Activated CD4-positive, alpha-beta T cell treated with anti-CD3 and anti-CD28 coated beads for 48 hours (primary cell): Measurements from ENCODE around the gene IL9R.
"Not testable (repeated sequence)": the region's sequence is repeated elsewhere in the genome, so short reads cannot be mapped to it uniquely, and the experiment has no call there.

Experiments
- DNase-seq: peaks from one replicate; pipeline ENCODE4 v3.0.0-alpha.2; 2020

Gene IL9R

GRCh38 chrX:155997436-155997835 lies at the start of gene IL9R:
Gene IL9R (plus strand): TSS chrX:155997696. CDS start chrX:155997760, 64 bp downstream.
- peak; percentile 65 for DNase-seq

GRCh38 chrX:155949098-155949497 lies 48.4 kb upstream of the IL9R start:
- DNase-seq, result no peak

DNA sequence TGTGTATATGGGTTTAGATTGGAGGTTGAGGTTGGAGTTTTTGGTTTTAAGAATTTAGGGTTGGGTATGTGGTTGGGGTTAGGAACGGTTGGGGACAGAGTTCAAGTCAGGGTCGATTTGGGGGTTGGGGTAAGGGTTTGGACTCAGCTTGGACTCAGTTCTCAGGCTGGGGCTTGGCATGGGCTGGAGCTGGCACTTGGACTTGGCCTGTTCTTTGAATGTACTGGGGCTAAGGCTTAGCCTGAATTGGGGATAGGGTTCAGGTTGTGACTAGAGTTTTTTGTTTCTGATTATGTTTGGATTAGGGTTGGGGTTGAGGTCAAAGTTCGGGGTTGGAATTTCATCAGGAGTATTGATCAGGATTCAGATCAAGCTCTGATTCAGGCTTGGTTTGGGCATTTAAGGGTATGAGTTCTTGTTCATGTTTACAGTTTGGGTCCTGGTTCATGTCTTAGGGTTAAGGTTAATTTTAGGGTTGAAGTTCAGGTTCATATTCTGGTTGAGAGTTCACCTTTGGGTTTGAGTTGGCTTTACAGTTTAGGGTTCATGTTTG lies 46.2 kb upstream of the IL9R start:
- no peak for DNase-seq

DNA sequence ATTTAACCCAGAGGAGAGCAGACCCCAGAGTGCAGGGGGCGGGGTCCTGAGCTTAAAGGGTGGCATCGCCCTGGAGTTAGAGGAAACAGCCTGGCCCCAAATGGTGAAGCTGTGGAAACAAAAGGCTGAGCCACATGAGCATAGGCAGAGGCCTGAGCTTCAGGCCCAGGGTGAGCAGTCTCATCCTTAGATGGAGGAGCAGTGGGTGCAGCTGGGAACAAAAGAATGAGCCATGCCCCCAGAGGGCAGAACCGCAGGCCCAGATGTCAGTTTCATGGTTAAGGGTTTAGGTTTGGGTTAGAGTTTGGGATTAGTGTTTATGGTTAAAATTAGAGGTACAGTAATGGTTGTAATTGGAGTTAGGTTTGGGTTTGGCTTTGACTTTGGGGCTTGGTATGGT lies 44.4 kb upstream of the IL9R start:
- no peak for DNase-seq

DNA sequence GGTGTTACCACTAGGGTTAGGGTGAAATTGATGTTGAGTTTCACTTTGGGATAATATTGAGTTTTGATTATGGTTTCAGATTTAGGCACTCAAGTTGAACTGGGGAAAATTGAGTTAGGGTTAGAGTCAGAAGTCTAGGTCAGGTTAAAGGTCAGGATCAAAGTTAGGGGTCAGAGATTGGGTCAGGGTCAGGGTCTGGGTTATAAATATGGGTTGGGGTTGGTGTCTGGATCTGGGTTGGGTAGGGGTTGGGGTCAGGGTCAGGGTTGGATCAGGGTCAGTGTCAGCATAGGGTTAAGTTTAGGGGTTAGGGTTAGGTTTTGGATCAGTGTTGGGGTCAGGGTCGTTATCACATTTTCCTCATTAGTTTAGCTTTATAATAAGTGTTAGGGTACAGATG lies 42.7 kb upstream of the IL9R start:
- DNase-seq, result no peak

DNA sequence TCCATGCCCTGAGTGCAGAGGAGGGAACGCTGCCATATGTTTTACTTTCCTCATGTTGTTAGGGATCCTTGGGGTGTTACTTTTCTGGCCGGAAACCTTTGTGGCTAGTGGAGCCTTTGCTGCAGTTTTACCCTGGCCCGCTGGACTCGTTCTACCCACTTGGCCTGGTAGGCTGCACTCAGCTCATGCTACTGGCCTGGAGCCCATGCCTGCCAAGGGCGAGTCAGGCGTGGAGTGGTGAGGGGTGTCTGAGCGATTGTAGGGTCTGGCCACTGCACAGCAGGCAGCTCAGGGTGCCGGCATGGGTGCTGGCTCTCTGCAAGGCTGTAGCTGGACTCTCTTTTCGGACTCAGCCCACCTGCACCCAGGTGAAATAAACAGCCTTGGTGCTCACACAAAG lies 41.4 kb upstream of the IL9R start:
- DNase-seq, result no peak

- no peak for DNase-seq
Observed at GRCh38 chrX:155956649-155957048, 40.8 kb upstream of the IL9R start.

DNA sequence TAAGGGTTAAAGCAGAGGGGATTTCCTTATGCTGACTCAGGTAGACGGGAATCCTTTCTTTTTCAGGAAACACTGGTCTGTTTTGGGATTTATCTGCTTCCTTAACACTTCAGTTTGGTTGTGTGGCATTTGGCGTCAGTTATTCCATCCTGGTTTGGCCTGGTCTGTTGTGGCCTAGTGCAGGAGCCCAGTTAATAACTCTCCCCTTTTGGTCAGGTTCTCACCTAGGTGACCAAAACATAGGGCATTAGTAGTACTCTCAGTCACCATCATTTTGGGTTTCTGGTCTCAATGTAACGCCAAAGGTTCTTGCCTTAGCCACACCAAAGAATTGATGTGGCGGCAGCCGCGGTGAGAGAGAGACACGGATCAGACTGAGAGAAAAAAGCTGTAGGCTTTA lies 39.7 kb upstream of the IL9R start:
- DNase-seq, result no peak

DNA sequence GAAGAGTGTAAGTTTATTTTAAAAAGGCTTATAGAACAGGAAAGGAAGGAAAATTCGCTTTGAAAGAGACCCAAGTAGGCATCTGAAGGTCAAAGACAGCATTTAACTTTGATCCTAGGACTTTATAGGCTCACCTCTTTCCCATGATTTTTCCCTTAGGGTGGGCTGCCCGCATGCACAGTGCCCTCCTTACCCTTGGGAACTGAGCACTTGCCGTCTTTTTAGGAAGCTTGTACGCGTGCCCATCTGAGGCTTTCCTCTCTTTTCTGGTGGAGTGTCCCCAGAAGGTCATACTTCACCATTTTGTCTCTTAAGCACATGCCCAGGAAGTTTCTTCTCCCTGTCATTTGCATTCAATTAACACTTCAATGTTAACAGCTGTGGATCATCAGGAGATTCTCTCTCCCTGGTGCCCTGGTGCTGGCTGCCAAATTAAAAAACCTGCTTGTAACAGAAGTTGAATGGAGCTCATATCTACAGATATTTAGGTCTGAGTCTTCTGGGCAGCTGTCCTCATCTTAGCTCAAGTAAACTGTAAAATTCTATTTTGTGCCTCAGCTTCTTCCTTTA lies 38.4 kb upstream of the IL9R start:
- DNase-seq, result no peak

DNA sequence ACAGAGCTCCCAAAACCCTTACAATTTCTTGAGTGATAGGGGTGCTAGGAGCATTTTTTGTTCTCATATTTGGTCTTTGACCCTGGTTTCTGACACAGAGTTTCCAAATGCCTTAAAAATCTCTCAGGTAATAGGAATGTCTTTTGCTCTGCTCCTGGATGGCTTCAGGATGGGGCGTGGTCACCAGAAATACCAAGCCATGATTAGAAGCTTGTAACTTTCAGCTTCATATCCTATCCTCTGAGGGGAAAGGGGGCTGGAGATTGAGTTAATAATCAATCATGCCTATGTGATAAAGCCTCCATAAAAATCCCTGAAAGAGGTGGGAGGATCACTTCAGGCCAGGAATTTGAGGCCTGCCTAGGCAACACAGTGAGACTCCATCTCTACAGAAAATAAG lies 34.6 kb upstream of the IL9R start:
- no peak for DNase-seq

- peak; percentile 37 for DNase-seq
Observed at GRCh38 chrX:155966876-155967275, 30.6 kb upstream of the IL9R start.

DNA sequence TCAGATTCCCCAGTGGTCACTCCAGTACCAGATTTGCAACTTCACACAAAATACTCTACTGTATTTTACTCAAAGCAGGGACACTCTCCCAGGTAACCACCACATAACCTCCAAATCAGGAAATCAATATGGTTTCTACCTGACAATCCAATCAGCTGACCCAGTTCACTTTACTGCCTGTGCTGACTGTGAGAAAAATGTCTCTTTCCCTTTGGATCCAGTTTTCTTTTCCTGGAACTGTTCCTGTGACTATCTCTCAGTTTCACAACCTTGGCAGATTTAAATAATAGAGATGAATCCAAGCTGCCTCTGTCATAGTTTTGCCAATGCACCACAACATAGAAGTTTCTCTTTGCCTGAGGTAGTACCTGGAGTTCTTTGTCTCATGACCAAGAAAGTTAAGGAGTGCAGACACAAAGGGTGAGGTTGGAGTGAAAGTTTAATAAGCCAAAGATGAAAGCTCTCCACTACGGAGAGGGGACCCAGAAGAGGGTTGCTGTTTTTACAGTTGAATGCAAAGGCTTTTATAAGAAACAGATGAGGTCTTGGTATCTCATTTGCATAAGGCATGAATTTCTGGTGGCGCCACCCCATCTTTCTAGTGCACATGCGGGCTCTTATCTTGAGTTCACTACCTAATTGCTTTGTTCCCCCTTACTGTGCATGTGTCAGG lies 29.7 kb upstream of the IL9R start:
- no peak for DNase-seq

DNA sequence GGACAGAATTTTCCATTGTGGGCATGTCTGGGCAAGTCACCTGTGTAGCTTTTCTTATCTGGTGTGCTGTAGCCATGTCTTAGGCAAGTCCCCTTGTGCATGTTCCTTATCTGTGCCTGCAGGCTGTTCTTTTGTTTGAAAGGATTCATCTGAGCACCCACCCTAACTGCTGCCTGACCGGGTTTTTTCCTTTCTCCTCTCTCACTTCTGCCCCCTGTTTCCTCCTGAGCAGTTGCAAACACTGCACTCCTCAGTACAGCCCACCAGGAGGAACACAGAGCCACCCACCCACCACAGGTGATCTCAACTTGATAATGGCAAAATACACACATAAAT lies 29.2 kb upstream of the IL9R start:
- no peak for DNase-seq

DNA sequence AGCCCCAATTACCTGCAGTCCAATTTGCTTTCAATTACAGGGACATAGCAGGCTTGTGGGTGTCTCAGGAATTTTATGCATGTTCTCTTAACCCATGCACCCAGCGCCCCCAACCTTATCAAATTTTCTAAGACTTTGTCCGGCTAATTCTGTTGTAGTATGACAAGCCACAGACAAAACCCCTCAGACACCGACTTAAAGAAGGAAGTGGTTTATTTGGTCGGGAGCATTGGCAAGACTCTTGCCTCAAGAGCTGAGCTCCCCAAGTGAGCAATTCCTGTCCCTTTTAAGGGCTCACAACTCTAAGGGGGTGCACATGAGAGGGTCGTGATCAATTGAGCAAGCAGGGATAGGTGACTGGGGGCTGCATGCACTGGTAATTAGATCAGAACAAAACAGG lies 28.7 kb upstream of the IL9R start:
- no peak for DNase-seq

DNA sequence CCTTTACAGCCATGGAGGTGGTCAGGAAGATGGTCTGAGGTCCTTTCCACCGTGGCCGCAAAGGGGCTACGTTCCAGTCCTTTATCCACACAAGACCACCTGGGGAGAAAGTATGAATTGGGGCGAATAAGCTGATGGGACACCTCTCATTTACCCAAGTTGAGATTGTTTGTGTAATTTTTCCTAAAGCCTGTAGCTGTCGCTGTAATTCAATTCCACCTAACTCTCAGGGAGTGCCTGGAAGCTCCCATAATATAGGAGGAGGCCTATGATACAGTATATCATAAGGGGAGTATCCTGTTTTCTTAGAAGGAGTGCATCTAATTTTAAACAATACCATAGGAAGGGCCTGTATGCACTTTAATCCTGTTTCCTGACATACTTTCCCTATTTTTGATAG lies 25.8 kb upstream of the IL9R start:
- DNase-seq, result not testable (repeated sequence)

GRCh38 chrX:155972241-155972640 lies 25.3 kb upstream of the IL9R start:
- not testable (repeated sequence) for DNase-seq

- DNase-seq, result no peak
Observed at GRCh38 chrX:155983326-155983725, 14.2 kb upstream of the IL9R start.

- no peak for DNase-seq
Observed at GRCh38 chrX:155985208-155985607, 12.3 kb upstream of the IL9R start.

GRCh38 chrX:155986995-155987394 lies 10.5 kb upstream of the IL9R start:
- not testable (repeated sequence) for DNase-seq

DNA sequence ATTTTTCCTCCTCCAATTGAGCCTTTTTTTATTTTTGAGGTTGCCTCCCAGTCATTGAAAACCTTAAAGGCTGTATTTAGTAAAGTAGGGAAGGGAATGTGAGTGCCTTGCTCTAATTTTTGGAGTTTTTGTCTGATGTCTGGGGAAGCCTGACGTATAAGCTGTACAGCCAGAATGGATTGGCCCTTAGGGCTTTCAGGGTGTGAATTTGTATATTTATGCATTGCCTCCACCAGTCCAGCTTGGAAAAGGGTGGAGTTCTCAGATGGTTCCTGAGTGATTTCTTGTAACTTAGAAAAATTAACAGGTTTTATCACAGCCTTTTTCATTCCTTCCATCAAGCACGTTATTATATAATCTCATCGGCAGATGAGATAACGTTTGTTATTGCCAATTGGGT lies 8.6 kb upstream of the IL9R start:
- no peak for DNase-seq

DNA sequence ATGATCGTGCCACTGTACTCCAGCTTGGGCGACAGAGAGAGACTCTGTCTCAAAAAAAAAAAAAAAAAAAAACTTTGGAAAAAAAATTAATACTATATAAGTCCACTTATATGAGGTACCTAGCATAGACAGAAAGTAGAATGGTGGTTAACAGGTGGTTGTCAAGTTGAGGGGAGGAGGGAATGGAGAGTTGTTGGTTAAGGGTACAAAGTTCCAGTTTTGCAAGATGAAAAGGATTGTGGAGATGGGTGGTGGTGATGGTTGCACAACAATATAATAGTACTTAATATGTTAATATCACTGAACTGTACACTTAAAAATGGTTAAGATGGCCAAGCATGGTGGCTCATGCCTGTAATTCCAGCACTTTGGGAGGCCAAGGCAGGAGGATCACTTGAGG lies 4.1 kb upstream of the IL9R start:
- DNase-seq, result no peak

DNA sequence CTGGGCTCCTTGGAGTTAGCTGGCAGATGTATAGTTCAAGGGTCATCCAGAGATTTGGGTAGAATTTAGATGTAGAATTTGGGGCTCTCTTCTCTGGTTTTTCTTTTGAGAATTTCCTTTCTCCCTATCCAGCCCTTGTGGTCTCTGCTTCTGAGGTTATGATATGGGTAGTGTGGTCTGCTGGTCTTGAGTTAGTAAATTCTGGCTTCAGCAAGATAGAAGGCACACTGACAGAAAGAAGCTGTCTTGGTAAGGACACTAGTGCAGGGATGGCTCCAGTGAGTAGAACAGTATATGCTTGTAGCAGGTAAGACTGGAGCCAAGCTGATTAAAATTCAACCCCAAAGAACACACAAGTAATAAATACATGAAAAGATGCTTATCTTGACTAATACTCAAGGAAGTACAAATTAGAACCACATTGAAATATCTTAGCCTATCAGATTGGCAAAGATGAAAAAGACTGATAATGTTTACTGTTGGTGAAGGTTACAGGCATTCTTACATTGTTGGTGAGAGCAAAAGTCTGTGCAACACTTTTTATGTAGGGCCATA lies 2.1 kb upstream of the IL9R start:
- no peak for DNase-seq

GRCh38 chrX:155998116-155998515 lies 620 bp downstream of the IL9R start:
- no peak for DNase-seq

DNA sequence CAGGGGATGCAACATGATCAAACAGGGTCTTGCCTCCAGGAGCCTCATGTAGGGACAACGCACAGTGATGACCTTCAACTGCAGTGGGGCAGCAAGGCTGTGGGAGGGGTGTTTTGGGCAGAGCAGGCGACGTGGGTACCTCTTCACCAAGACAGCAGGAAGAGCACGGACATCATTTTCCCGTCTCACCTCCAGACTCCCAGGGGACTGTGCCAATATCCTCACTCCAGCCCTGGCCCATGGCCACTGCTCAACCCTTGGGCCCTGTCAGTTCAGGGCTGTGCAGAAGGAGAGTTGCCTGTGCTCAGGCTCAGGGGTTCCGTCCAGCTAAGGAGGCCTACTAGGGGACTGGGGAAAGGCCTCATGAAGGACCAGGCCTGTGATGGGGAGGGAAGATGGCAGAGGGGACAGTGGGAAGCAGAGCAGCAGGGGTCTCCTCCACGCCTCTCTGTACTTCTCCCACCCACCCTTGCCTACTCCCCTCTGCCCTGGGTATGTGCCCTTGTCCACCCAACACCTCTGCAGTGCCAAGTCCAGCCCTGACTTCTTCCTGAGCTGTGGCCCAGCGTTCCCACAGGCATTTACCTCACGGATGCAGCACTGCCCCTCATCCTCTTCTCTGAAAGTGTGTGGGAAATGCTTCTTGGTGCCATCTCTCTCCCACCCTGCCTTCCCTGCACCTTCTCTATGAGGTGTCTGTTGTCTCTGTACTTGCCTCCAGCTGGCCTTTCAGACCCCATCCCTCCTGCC lies 1.4 kb downstream of the IL9R start:
- no peak for DNase-seq
